Suprapubic skin (tissue), 4 donors: ENCODE measurements around the gene RAB11A.

Experiments used
- POLR2A ChIP-seq, 2 donors: fragments of 450-650 bp; IDR thresholded peaks; one replicate each; pipeline ENCODE4 v1.6.1; 2017; ENCODE audit warnings: antibody characterized with exemption in 2 of 2, mild to moderate bottlenecking in 2 of 2, moderate library complexity in 2 of 2
- POLR2AphosphoS5 ChIP-seq, 3 donors: sonication (generic); formaldehyde crosslinking; IDR thresholded peaks; one replicate each; pipeline ENCODE4 v1.6.1; 2017; ENCODE audit warnings: antibody characterized with exemption in 3 of 3
- TF ChIP-seq, protein P1 (sequence below), 2 donors: fragments of 200-600 bp in 1 of 2; fragments of 450-650 bp in 1 of 2; sonication (generic) in 1 of 2; IDR thresholded peaks; one replicate each; pipeline ENCODE4 v1.5.1; 2016 to 2019; ENCODE audit warnings: antibody characterized with exemption in 2 of 2, mild to moderate bottlenecking in 1 of 2, moderate library complexity in 1 of 2

DNA sequence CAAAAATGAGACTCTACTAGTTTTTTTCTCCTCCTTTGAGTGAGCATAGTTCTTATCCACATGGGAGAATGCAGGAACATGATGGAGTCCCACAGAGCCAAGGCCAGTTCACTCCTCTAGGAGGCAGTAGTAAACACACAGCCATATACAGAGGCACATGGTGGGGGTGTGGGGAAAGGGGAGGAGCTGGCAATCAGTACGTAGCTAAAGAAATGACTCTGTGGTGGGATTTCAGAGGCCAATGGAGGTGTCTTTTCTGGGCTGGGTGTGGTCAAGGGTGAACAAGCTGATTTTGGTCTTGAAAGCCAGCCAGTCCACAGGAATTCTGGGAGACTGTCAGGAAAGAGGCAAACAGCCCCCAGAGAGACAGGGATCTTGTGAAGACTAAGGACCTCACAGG lies 6.6 kb upstream of the RAB11A start:
- TF ChIP-seq, protein P1, sequence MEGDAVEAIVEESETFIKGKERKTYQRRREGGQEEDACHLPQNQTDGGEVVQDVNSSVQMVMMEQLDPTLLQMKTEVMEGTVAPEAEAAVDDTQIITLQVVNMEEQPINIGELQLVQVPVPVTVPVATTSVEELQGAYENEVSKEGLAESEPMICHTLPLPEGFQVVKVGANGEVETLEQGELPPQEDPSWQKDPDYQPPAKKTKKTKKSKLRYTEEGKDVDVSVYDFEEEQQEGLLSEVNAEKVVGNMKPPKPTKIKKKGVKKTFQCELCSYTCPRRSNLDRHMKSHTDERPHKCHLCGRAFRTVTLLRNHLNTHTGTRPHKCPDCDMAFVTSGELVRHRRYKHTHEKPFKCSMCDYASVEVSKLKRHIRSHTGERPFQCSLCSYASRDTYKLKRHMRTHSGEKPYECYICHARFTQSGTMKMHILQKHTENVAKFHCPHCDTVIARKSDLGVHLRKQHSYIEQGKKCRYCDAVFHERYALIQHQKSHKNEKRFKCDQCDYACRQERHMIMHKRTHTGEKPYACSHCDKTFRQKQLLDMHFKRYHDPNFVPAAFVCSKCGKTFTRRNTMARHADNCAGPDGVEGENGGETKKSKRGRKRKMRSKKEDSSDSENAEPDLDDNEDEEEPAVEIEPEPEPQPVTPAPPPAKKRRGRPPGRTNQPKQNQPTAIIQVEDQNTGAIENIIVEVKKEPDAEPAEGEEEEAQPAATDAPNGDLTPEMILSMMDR (IDR thresholded peaks at IDR 0.05), result peak in 1 of 2 donors; percentile 23
- TF ChIP-seq POLR2AphosphoS5 (IDR thresholded peaks at IDR 0.05), result no peak
- no peak for TF ChIP-seq POLR2A (IDR thresholded peaks at IDR 0.05)
